ENCODE results near the gene SAMD4B. TPM values are rescaled to one million over a fixed set of nuclear protein-coding genes. Genes with fewer than 3 reads are reported as not detected.

The SAMD4B gene
- total and polyA plus RNA-seq, 2 of the 8 experiments (the other 6 are each of a cell fraction or from before 2014, with no cell fraction given), result 137 to 158 TPM

DNA sequence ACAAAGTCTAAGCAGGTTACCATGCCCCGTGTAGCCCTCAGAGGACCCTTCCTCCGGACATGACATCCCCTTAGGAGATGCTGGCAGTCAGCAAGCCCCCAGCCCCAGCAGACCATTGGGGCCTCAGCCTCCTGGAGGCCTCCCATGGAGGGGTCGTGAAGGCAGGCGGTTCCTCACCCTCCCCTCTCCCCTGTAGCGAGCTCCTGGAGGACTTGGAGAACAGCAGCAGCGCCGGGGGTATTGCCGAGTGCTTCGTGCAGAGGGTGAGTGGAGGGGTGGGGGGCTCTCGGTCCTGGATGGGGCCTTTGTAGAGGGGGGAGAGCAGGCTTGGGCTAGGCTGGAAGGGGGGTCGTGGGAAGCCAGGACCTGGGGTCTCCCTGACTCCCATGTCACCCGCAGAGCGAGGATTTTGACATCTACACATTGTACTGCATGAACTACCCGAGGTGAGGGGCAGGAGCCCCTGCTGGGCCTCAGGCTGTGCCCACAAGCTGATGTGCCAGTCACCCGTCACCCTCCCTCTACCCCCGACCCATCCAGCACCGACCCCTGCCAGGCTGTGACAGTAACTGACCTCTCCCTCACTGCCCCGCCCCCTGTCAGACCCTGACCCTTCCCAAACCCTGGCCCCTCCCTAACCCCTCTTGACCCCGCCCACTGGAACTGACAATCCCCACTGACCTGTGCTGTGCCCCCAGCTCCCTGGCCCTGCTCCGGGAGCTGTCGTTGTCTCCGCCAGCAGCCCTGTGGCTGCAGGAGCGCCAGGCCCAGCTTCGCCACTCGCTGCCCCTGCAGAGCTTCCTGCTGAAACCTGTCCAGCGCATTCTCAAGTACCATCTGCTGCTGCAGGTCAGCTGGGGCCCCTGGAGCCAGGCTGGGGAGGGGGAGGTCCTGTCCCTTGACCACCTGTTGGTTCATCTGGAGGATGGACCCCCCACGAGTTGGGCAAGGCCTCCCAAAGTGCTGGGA, 74.2 kb downstream of the SAMD4B start (continued):
- TF ChIP-seq MAFK (IDR thresholded peaks at IDR 0.05; ENCODE audit: low read depth, low read length) (no peak), BCL11A (IDR thresholded peaks at IDR 0.05; ENCODE audit: low read depth in 2 of 2, low read length in 2 of 2) (no peak), RXRA (IDR thresholded peaks at IDR 0.05; ENCODE audit: insufficient read depth, low read depth, low read length) (no peak), EGR1 (IDR thresholded peaks at IDR 0.05; ENCODE audit: borderline replicate concordance, low read depth, low read length) (no peak)
- TF ChIP-seq, protein P1, sequence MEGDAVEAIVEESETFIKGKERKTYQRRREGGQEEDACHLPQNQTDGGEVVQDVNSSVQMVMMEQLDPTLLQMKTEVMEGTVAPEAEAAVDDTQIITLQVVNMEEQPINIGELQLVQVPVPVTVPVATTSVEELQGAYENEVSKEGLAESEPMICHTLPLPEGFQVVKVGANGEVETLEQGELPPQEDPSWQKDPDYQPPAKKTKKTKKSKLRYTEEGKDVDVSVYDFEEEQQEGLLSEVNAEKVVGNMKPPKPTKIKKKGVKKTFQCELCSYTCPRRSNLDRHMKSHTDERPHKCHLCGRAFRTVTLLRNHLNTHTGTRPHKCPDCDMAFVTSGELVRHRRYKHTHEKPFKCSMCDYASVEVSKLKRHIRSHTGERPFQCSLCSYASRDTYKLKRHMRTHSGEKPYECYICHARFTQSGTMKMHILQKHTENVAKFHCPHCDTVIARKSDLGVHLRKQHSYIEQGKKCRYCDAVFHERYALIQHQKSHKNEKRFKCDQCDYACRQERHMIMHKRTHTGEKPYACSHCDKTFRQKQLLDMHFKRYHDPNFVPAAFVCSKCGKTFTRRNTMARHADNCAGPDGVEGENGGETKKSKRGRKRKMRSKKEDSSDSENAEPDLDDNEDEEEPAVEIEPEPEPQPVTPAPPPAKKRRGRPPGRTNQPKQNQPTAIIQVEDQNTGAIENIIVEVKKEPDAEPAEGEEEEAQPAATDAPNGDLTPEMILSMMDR (IDR thresholded peaks at IDR 0.05; ENCODE audit: control extremely low read depth in 1 of 3, insufficient read depth in 1 of 3, low read depth in 1 of 3, low read length in 3 of 3), result no peak

Measured in H1 (cell line).